Cardiac muscle cell (in vitro differentiated cells and primary cell): Measurements from ENCODE around the gene EPSTI1. TPM values are rescaled to one million over a fixed set of nuclear protein-coding genes. Genes with fewer than 3 reads are reported as not detected.
"Not testable (repeated sequence)": the region's sequence is repeated elsewhere in the genome, so short reads cannot be mapped to it uniquely, and the experiment has no call there.

Experiments used
- DNase-seq, 2 donors: peaks; one replicate each; pipeline versions ENCODE4 v3.0.0 to v3.0.0-alpha.2; 2010 to 2017; ENCODE audit warnings: low read depth in 1 of 2, low spot score in 1 of 2
- H3K27ac ChIP-seq: fragments of 200-600 bp; sonication (generic); 2 replicates; pipeline ENCODE4 v1.5.1; 2016
- H3K27me3 ChIP-seq: fragments of 200-600 bp; sonication (generic); 2 replicates; pipeline ENCODE4 v1.6.0; 2016; ENCODE audit warnings: control low read depth
- H3K36me3 ChIP-seq: fragments of 200-600 bp; sonication (generic); 2 replicates; pipeline ENCODE4 v1.5.1; 2016; ENCODE audit warnings: control low read depth
- H3K4me1 ChIP-seq: fragments of 200-600 bp; sonication (generic); 2 replicates; pipeline ENCODE4 v1.8.1; 2017; ENCODE audit warnings: low read depth, mild to moderate bottlenecking, mixed run types
- H3K4me3 ChIP-seq: fragments of 200-600 bp; sonication (generic); 2 replicates; pipeline ENCODE4 v1.5.1; 2016; ENCODE audit warnings: mild to moderate bottlenecking
- H3K9me3 ChIP-seq: fragments of 200-600 bp; sonication (generic); 2 replicates; pipeline ENCODE4 v1.5.1; 2017; ENCODE audit warnings: low read depth, mild to moderate bottlenecking, control low read depth
- CTCF ChIP-seq: IDR thresholded peaks from 2 replicates; pipeline ENCODE4 v1.5.1; 2012; ENCODE audit warnings: low read depth, mild to moderate bottlenecking, low read length
- polyA plus RNA-seq: library from polyadenylated mRNA; unstranded; fragments of >200 nt; fragmentation: Nextera tagmentation; extraction: Ambion mirVana; gene quantifications from 2 replicates; pipeline ENCODE4 v1.2.1, GENCODE V29; 2016
- total RNA-seq: library from RNA; depleted of rRNA; stranded (reverse); fragments of >200 nt; gene quantifications from 2 replicates; pipeline ENCODE4 v1.2.3, GENCODE V29; 2016

EPSTI1 gene
- total and polyA plus RNA-seq, 2 experiments from 2014 or later: 11.8 to 11.9 TPM

GRCh38 chr13:42994878-42995277 is 2.8 kb upstream of the EPSTI1 start:
- no peak for TF ChIP-seq CTCF
- H3K4me3 ChIP-seq: no peak overlapping the region

DNA sequence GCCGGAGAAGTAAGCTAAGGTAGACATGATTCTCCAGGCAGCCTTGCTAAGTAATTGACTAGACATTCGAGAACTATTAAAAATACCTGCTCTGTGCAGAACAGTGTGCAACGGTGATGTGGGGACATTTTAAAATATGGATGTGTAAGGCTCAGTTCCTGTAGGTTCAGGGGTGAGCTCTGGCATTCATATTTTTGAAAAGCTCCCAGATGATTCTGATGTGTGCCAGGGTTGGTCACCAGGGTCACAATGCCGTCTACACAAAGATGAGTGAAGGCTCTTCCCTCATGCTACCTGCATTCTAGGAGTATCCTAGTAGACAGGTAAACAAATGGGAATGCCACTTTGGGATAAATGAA is 702 bp upstream of the EPSTI1 start:
- Histone ChIP-seq H3K36me3 (no peaks in the 10 kb centered on the region), H3K4me3 (no peak overlapping the region), H3K4me1 (peaks cover 48% of the 10 kb centered on the region), H3K27ac (peak overlapping the region; percentile 88), H3K27me3 (no peaks in the 10 kb centered on the region), H3K9me3 (no peaks in the 10 kb centered on the region)
- no peak for TF ChIP-seq CTCF
- DNase-seq: no peak

More at GRCh38 chr13:42994878-42995277, 2.8 kb upstream of the EPSTI1 start:
- Histone ChIP-seq H3K9me3 (no peaks in the 10 kb centered on the region), H3K27me3 (no peaks in the 10 kb centered on the region), H3K4me1 (peaks cover 57% of the 10 kb centered on the region), H3K27ac (no peak overlapping the region), H3K36me3 (no peaks in the 10 kb centered on the region)
- DNase-seq: no peak

DNA sequence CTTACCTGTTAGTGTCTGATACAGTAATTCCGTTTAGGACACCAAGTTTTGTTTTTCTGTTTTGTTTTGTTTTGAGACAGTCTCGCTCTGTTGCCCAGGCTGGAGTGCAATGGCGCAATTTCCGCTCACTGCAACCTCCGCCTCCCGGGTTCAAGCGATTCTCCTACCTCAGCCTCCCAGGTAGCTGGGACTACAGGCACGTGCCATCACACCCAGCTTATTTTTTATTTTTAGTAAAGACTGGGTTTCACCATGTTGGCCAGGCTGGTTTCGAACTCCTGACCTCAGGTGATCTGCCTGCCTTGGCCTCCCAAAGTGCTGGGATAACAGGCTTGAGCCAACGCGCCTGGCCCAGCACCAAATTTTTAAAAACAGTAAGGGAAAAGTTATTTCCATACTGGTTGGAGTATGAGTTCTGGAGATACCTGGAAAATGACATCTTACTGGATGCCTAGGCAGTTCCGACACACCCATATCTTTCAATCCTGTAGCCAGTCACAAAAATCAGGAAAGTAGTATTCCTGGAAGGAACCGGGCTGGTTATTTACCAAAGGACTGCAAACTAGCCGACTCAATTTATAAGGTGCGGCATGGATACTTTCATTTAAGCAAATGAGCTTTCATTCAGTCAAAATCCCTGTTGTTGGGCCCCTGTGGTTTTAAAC is 676 bp downstream of the EPSTI1 start:
- not testable (repeated sequence) for DNase-seq, H3K9me3 ChIP-seq, H3K36me3 ChIP-seq, H3K27me3 ChIP-seq, H3K4me3 ChIP-seq
- peaks cover 35% of the 10 kb centered on the region for H3K4me1 ChIP-seq
- peak overlapping the region; percentile 88 for H3K27ac ChIP-seq

DNA sequence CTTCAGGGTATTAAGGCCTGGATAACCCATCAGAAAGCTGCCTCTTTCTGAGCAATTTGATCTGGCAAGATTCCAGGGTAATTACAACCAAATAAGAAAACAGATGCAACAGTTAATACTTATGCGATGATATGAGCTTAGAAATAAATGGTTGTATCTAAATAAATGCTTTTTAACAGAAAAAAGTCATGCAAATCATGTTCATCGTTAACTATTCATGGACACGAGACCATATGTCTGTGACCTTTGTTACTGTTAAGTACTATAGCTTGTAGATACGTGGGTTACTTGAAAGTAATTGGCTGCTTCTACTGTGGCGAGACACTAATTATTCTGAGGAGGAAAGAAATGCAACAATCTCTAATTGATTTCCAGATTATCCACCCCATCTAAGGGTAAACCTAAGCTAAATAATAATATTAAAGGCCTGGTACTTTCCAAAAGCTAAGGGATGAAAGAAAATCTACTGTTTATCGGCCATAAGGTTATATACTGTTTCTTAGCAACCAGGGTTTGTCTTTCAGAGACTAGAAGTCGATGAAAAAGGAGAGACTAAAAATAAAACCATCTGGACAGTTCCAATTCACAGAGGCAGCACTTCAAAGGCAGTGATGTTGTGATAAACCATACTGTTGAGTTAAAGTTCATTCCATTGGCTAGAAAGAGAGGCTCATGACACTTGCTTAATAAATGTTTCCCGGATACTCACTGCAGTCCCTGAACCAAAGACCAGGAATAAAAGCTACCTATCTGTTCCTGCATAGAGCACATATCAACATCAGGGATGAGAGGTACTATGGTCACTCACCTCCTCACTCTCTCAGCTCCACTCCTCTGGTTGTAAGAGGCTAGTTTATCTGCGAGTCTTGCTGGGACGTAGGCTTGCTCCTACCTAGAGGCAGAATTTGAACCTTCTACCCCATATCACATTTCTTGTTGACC is 1.5 kb downstream of the EPSTI1 start:
- TF ChIP-seq CTCF: no peak
- Histone ChIP-seq H3K4me3 (no peak overlapping the region), H3K36me3 (no peaks in the 10 kb centered on the region), H3K27me3 (no peaks in the 10 kb centered on the region), H3K27ac (peak overlapping the region; percentile 88), H3K9me3 (no peaks in the 10 kb centered on the region), H3K4me1 (peaks cover 27% of the 10 kb centered on the region)
- DNase-seq: peak in 1 of 2 donors; percentile 61

GRCh38 chr13:42986176-42986574 is 5.9 kb downstream of the EPSTI1 start:
- H3K9me3 ChIP-seq: no peaks in the 10 kb centered on the region
- no peaks in the 10 kb centered on the region for H3K36me3 ChIP-seq
- H3K27me3 ChIP-seq: no peaks in the 10 kb centered on the region
- H3K4me1 ChIP-seq: peaks cover 14% of the 10 kb centered on the region
- no peak for TF ChIP-seq CTCF
- no peak overlapping the region for H3K4me3 ChIP-seq
- H3K27ac ChIP-seq: no peak overlapping the region
- no peak for DNase-seq
